Measurements from ENCODE around the gene FLNB. TPM values are rescaled to one million over a fixed set of nuclear protein-coding genes. Genes with fewer than 3 reads are reported as not detected.
A peak's percentile ranks its signal among the peaks of the same experiment; 100 is the strongest.

Gene FLNB
- total RNA-seq, 4 donors from 2014 or later: 265 to 345 (median 277) TPM

DNA sequence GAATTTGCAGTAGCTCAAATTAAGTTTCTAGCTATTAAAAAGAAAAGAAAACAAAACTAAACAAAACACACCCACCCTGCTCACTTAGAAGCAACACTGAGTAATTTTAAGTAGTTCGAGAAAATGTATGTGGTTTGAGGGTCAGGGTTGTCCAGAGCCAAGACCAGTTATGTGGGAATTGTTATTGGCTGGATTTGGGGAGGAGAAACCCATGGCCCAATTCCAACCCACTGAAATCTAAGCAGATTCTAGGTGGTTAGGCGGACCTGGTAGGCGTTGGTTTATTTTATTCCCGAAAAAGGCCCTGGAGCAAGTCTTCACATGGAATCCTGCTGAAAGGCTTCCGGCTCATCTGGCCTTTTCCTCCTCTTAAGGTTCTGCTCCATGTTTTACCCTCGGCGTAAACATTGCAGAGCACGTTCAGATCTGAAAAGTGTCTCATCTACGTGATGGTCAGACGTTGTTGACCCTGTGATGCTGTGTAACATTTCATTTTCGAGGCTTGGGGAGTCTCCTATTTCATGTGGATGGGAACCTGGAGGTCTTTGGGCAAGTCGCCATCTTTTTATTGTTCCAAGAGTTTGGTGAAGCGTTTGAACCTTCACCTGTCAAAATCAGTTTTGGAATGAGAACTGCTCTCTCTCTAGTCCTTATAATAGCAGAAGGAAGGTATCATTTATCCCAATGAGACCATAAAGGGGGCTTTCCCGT lies 64.0 kb downstream of the FLNB start:
- Histone ChIP-seq H3K27ac (peak overlapping the region in 3 of 4 donors; percentile 29 to 80 (median 77)), H3K36me3 (peaks cover 0 to 4% (median 2%) of the 10 kb centered on the region in 3 donors), H3K9me3 (no peaks in the 10 kb centered on the region), H3K4me3 (no peak overlapping the region), H3K27me3 (no peaks in the 10 kb centered on the region), H3K4me1 (peaks cover 0 to 78% (median 28%) of the 10 kb centered on the region in 4 donors)
- TF ChIP-seq, protein P1, sequence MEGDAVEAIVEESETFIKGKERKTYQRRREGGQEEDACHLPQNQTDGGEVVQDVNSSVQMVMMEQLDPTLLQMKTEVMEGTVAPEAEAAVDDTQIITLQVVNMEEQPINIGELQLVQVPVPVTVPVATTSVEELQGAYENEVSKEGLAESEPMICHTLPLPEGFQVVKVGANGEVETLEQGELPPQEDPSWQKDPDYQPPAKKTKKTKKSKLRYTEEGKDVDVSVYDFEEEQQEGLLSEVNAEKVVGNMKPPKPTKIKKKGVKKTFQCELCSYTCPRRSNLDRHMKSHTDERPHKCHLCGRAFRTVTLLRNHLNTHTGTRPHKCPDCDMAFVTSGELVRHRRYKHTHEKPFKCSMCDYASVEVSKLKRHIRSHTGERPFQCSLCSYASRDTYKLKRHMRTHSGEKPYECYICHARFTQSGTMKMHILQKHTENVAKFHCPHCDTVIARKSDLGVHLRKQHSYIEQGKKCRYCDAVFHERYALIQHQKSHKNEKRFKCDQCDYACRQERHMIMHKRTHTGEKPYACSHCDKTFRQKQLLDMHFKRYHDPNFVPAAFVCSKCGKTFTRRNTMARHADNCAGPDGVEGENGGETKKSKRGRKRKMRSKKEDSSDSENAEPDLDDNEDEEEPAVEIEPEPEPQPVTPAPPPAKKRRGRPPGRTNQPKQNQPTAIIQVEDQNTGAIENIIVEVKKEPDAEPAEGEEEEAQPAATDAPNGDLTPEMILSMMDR (IDR thresholded peaks at IDR 0.05): no peak
- TF ChIP-seq EP300 (IDR thresholded peaks at IDR 0.05) (no peak), POLR2A (IDR thresholded peaks at IDR 0.05) (no peak)
- WGBS, 2 donors: 58 to 69% methylated on average over 14 of the region's 14 CpGs
- no peak for DNase-seq (ENCODE audit: low spot score in 2 of 2)

DNA sequence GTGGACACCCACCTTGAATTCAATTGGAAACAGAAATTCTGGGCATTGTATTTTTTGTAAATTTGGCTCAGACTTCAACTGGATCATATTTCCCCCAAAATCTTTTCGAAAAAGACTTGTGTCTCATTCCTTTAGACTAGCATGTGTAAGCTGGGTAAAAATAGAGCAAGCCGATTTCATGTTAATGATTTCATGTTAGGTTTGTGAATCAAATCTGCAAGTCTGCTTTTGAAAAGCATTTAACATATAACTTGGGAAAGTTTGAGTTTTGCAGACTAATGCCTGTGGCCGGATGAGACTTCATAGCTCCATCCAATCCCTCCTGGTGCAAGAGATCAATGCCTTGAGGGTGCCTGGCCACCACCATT lies 64.5 kb downstream of the FLNB start:
- Histone ChIP-seq H3K27me3 (no peaks in the 10 kb centered on the region), H3K4me3 (no peak overlapping the region), H3K27ac (peak overlapping the region in 3 of 4 donors; percentile 29 to 80 (median 77)), H3K36me3 (peaks cover 0 to 10% (median 6%) of the 10 kb centered on the region in 3 donors), H3K4me1 (peaks cover 0 to 73% (median 25%) of the 10 kb centered on the region in 4 donors), H3K9me3 (no peaks in the 10 kb centered on the region)
- TF ChIP-seq EP300 (IDR thresholded peaks at IDR 0.05): no peak
- TF ChIP-seq, protein P1 (IDR thresholded peaks at IDR 0.05): no peak
- TF ChIP-seq POLR2A (IDR thresholded peaks at IDR 0.05): no peak
- DNase-seq (ENCODE audit: low spot score in 2 of 2): no peak
- WGBS, 2 donors: 78 to 89% methylated on average over 3 of the region's 3 CpGs

DNA sequence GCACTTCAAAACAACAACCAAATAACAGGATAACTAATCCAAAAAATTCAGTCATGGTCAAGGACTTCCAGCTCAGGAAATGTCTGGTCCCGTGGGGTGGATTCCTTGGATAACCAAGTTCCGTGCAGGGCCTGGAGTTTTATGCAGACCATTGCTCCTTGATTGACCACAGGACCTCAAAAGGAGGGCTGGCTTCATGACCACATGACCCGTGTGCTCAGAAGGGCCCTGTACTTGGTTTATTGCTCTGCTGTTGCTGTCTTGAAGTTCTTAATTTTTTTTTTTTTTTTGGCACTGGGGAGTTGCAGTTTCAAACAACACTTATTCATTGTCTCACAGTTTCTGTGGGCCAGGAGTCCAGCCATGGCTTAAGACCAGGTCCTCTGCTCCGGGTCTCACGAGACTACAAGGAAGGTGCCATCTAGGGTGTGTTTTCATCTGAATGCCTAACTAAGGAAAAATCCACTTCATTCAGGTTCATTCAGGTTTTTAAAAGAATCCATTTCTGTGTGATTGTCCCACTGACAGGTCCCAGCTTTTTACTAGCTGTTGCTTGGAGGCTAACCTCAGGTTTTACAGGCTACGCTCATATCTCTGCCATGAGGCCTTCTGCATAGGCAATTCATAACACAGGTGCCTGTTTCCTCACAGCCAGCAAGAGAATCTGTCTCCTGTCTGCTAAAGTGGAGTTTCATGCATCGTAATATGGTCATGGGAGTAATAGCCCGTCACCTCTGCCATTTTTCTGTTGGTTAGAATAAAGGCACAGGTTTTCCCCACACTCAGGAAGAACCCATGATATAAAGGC lies 65.3 kb downstream of the FLNB start:
- no peak for DNase-seq (ENCODE audit: low spot score in 2 of 2)
- Histone ChIP-seq H3K36me3 (peaks cover 0 to 15% (median 6%) of the 10 kb centered on the region in 3 donors), H3K27ac (peak overlapping the region in 2 of 4 donors; percentile 77 to 80), H3K9me3 (no peaks in the 10 kb centered on the region), H3K27me3 (no peaks in the 10 kb centered on the region), H3K4me1 (peaks cover 0 to 65% (median 18%) of the 10 kb centered on the region in 4 donors), H3K4me3 (no peak overlapping the region)
- no peak for TF ChIP-seq EP300 (IDR thresholded peaks at IDR 0.05)
- TF ChIP-seq POLR2A (IDR thresholded peaks at IDR 0.05): no peak
- TF ChIP-seq, protein P1 (IDR thresholded peaks at IDR 0.05): no peak
- 62 to 71% methylated on average over 8 of the region's 8 CpGs for whole genome bisulfite sequencing, 2 donors

DNA sequence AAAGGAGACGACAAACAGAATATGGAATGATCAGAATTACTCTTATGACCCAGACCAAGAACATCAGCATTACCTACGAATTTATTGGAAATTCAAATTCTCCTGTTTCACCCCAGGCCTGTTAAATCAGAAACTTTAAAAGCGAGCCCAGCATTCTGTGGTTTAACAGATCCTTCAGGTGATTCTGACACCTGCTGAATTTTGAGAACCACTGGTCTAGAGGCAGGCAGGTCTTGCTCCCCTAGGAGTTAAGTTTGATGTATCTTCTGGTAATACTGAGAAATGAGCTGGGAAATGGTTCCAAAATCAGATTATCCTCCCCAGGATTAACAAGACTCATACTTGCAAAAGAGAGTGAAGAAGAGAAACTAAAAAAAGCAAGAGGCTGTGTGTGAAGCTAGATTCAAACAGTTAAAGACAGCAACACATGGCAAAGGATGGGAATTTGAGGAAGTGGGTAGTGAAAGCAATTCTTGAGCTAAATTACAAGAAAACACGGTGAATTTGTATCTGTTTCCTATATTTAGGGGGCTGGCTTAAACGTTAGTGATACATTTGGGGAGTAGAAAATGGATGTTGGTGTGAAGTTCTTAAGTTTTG lies 66.0 kb downstream of the FLNB start:
- peak overlapping the region in 2 of 4 donors; percentile 77 to 80 for H3K27ac ChIP-seq
- H3K9me3 ChIP-seq: no peaks in the 10 kb centered on the region
- TF ChIP-seq EP300 (IDR thresholded peaks at IDR 0.05) (no peak), POLR2A (IDR thresholded peaks at IDR 0.05) (no peak)
- TF ChIP-seq, protein P1 (IDR thresholded peaks at IDR 0.05): no peak
- H3K36me3 ChIP-seq: peaks cover 0 to 22% (median 6%) of the 10 kb centered on the region in 3 donors
- 61 to 74% methylated on average over 5 of the region's 5 CpGs for WGBS, 2 donors
- no peak for DNase-seq (ENCODE audit: low spot score in 2 of 2)
- H3K4me3 ChIP-seq: no peak overlapping the region
- peaks cover 0 to 59% (median 15%) of the 10 kb centered on the region in 4 donors for H3K4me1 ChIP-seq
- H3K27me3 ChIP-seq: no peaks in the 10 kb centered on the region
